ENCODE measurements around the gene DENND6A.

The DENND6A gene

DNA sequence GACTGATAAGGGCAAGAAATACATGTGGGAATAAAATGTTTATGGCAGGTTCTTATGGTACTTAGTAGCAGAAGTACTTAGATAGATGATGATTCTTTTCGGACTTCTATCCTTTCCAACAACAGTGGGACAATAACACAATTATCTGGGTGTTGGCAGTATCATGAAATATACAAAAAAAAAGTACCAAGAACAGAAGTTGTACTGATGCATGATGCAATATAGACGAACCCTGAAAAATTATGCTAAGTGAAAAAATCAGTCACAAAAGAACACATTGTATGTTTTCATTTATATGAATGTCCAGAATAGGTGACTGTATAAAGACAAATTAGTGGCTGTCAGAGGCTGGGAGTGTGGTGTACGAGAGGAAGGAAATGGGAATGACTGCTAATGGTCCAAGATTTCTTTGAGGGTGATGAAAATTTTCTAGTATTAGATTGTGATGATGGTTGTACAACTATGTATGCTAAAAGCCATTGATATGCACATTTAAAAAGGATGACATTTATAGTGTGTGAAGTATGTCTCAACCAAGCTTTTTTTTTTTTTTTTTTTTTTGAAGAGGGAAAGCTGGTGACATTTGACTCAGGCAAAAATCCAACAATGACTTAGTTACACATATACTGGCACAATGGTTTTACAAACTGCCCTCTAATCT, 116.8 kb downstream of the DENND6A start:
- Histone ChIP-seq H3K4me1 (ENCODE audit: control insufficient read depth, insufficient read depth, low read length) (no peaks in the 10 kb centered on the region), H3K9ac (ENCODE audit: low read length) (no peak overlapping the region), H3K36me3 (ENCODE audit: control insufficient read depth, insufficient read depth, low read length) (peaks cover 92% of the 10 kb centered on the region), H3K27me3 (ENCODE audit: control insufficient read depth, insufficient read depth, low read length) (no peaks in the 10 kb centered on the region), H3K27ac (ENCODE audit: low read depth, low read length) (no peak overlapping the region), H3K4me3 (ENCODE audit: low read depth, low read length) (no peak overlapping the region), H3K9me3 (ENCODE audit: control insufficient read depth, insufficient read depth, low read depth, low read length) (no peaks in the 10 kb centered on the region)
